ENCODE measurements around the gene ENTPD7. TPM values are rescaled to one million over a fixed set of nuclear protein-coding genes. Genes with fewer than 3 reads are reported as not detected.
A peak's percentile ranks its signal among the peaks of the same experiment; 100 is the strongest.
"Not testable (repeated sequence)": the region's sequence is repeated elsewhere in the genome, so short reads cannot be mapped to it uniquely, and the experiment has no call there.

ENTPD7 gene
- total and polyA plus RNA-seq, 8 donors, result 15.1 to 18.0 (median 16.1) TPM

GRCh38 chr10:99732033-99732842 is 72.9 kb downstream of the ENTPD7 start, which contains the start of the genes COX15 and CUTC:
Gene COX15 (minus strand): TSS chr10:99732127. CDS start chr10:99732049, 78 bp downstream.
Gene CUTC (plus strand): TSS chr10:99732234. CDS start chr10:99732349, 115 bp downstream.
- intact Hi-C loops (cut with DNase I), result no loop called here
- H3K27me3 ChIP-seq, result no peaks in the 10 kb centered on the region
- peak within 1 kb of the TSS; percentile 67 to 91 for H3K4me3 ChIP-seq
- ATAC-seq (peak; percentile 95), DNase-seq (peak; percentile 98 to 99 (median 98))
- peaks cover 0 to 18% of the 10 kb centered on the region in 2 donors for H3K36me3 ChIP-seq
- H3K9me3 ChIP-seq, result no peaks in the 10 kb centered on the region
- H3K27ac ChIP-seq, result peak within 1 kb of the TSS; percentile 94 to 98
- H3K4me1 ChIP-seq, result peaks cover 10 to 40% of the 10 kb centered on the region in 2 donors
- peak; percentile 15 to 44 for TF ChIP-seq CTCF (IDR thresholded peaks at IDR 0.05)

- ATAC-seq, result peak; percentile 21
- H3K27ac ChIP-seq, result peak overlapping the region in 1 of 2 donors; percentile 16
Observed at GRCh38 chr10:99733366-99733765, 74.1 kb downstream of the ENTPD7 start.

GRCh38 chr10:99734111-99734510 is 74.8 kb downstream of the ENTPD7 start:
- H3K9me3 ChIP-seq; intact Hi-C loops (cut with DNase I); H3K27ac ChIP-seq; DNase-seq; H3K27me3 ChIP-seq; ATAC-seq: not testable (repeated sequence)
- H3K4me1 ChIP-seq, result peaks cover 10 to 40% of the 10 kb centered on the region in 2 donors
- peak overlapping the region in 1 of 2 donors; percentile 91 for H3K4me3 ChIP-seq
- peaks cover 0 to 27% of the 10 kb centered on the region in 2 donors for H3K36me3 ChIP-seq

More at GRCh38 chr10:99733366-99733765, 74.1 kb downstream of the ENTPD7 start:
- intact Hi-C loops (cut with DNase I), result no loop called here
- H3K4me1 ChIP-seq, result peaks cover 10 to 40% of the 10 kb centered on the region in 2 donors
- peak overlapping the region in 1 of 2 donors; percentile 91 for H3K4me3 ChIP-seq
- DNase-seq, result peak in 3 of 4 donors; percentile 25 to 51 (median 46)
- TF ChIP-seq CTCF (IDR thresholded peaks at IDR 0.05), result no peak
- peaks cover 0 to 20% of the 10 kb centered on the region in 2 donors for H3K36me3 ChIP-seq
- no peaks in the 10 kb centered on the region for H3K9me3 ChIP-seq
- no peaks in the 10 kb centered on the region for H3K27me3 ChIP-seq

- Histone ChIP-seq H3K4me3 (no peak overlapping the region), H3K36me3 (peaks cover 0 to 89% of the 10 kb centered on the region in 2 donors), H3K27me3 (no peaks in the 10 kb centered on the region), H3K4me1 (no peaks in the 10 kb centered on the region), H3K9me3 (peaks cover 0 to 16% of the 10 kb centered on the region in 2 donors), H3K27ac (no peak overlapping the region)
- DNase-seq, result no peak
- ATAC-seq, result no peak
- TF ChIP-seq CTCF (IDR thresholded peaks at IDR 0.05), result no peak
- intact Hi-C loops (cut with DNase I), result no loop called here
Observed at GRCh38 chr10:99740260-99740659, 81.0 kb downstream of the ENTPD7 start.

GRCh38 chr10:99740933-99741559 is 81.7 kb downstream of the ENTPD7 start:
- no peak for DNase-seq
- intact Hi-C loops (cut with DNase I), result no loop called here
- no peak for ATAC-seq
- peaks cover 0 to 16% of the 10 kb centered on the region in 2 donors for H3K9me3 ChIP-seq
- no peak for TF ChIP-seq CTCF (IDR thresholded peaks at IDR 0.05)
- H3K4me3 ChIP-seq, result no peak overlapping the region
- H3K4me1 ChIP-seq, result no peaks in the 10 kb centered on the region
- peaks cover 0 to 97% of the 10 kb centered on the region in 2 donors for H3K36me3 ChIP-seq
- H3K27me3 ChIP-seq, result no peaks in the 10 kb centered on the region
- H3K27ac ChIP-seq, result no peak overlapping the region
